Endothelial cell (in vitro differentiated cells): ENCODE measurements around the gene WNT4. TPM values are rescaled to one million over a fixed set of nuclear protein-coding genes. Genes with fewer than 3 reads are reported as not detected.

ENCODE experiments used
- DNase-seq: peaks from one replicate; pipeline ENCODE4 v3.0.0; 2021; ENCODE audit warnings: low spot score
- H3K27ac Mint-ChIP-seq: one replicate; pipeline ENCODE4 v1.8.0; 2021; ENCODE audit warnings: mixed read lengths, inconsistent platforms; ENCODE audit not compliant: unreplicated experiment
- H3K27me3 Mint-ChIP-seq: one replicate; pipeline ENCODE4 v1.8.0; 2021; ENCODE audit warnings: mild to moderate bottlenecking, moderate library complexity, mixed read lengths, inconsistent platforms; ENCODE audit not compliant: unreplicated experiment
- H3K36me3 Mint-ChIP-seq: one replicate; pipeline ENCODE4 v1.8.0; 2021; ENCODE audit warnings: mild to moderate bottlenecking, low read depth, mixed read lengths, inconsistent platforms; ENCODE audit not compliant: unreplicated experiment
- H3K4me1 Mint-ChIP-seq: one replicate; pipeline ENCODE4 v1.8.0; 2021; ENCODE audit warnings: mild to moderate bottlenecking, mixed read lengths, inconsistent platforms; ENCODE audit not compliant: unreplicated experiment
- H3K4me3 Mint-ChIP-seq: one replicate; pipeline ENCODE4 v1.8.0; 2021; ENCODE audit warnings: mild to moderate bottlenecking, mixed read lengths, inconsistent platforms; ENCODE audit not compliant: unreplicated experiment
- H3K9me3 Mint-ChIP-seq: one replicate; pipeline ENCODE4 v1.8.0; 2021; ENCODE audit warnings: mixed read lengths, inconsistent platforms; ENCODE audit not compliant: unreplicated experiment
- CTCF ChIP-seq: fragments of 200-600 bp; sonication (generic); IDR thresholded peaks from one replicate; pipeline ENCODE4 v1.5.0; 2021; ENCODE audit warnings: antibody characterized with exemption; ENCODE audit not compliant: unreplicated experiment
- total RNA-seq: library from RNA; stranded (reverse); fragmentation: NEBNext Ultra II Directional; extraction: Animal tissue kit (Norgen Biotek cat#: 25700); gene quantifications from one replicate; pipeline ENCODE4 v1.2.1, GENCODE V29; 2021; ENCODE audit not compliant: unreplicated experiment

WNT4 gene
- total RNA-seq, 1 donor from 2014 or later: 0.77 TPM

- DNase-seq: no peak
- no peak overlapping the region for H3K4me3 Mint-ChIP-seq
- H3K4me1 Mint-ChIP-seq: peaks cover 55% of the 10 kb centered on the region
- H3K27me3 Mint-ChIP-seq: no peaks in the 10 kb centered on the region
- no peak overlapping the region for H3K27ac Mint-ChIP-seq
- no peak for TF ChIP-seq CTCF
- H3K36me3 Mint-ChIP-seq: peaks cover 15% of the 10 kb centered on the region
- H3K9me3 Mint-ChIP-seq: no peaks in the 10 kb centered on the region
Observed at GRCh38 chr1:22077728-22078127, 65.2 kb downstream of the WNT4 start.

GRCh38 chr1:22076346-22076745 is 66.6 kb downstream of the WNT4 start:
- no peak for TF ChIP-seq CTCF
- Mint-ChIP-seq H3K4me1 (peaks cover 58% of the 10 kb centered on the region), H3K27me3 (peaks cover 3% of the 10 kb centered on the region), H3K9me3 (no peaks in the 10 kb centered on the region), H3K36me3 (peaks cover 12% of the 10 kb centered on the region), H3K4me3 (no peak overlapping the region), H3K27ac (no peak overlapping the region)
- DNase-seq: no peak

- Mint-ChIP-seq H3K27ac (peak overlapping the region; percentile 55), H3K27me3 (peaks cover 3% of the 10 kb centered on the region), H3K36me3 (peaks cover 12% of the 10 kb centered on the region), H3K9me3 (no peaks in the 10 kb centered on the region), H3K4me1 (peaks cover 58% of the 10 kb centered on the region), H3K4me3 (no peak overlapping the region)
- no peak for TF ChIP-seq CTCF
- DNase-seq: no peak
Observed at GRCh38 chr1:22075718-22076117, 67.2 kb downstream of the WNT4 start.

- peaks cover 15% of the 10 kb centered on the region for H3K36me3 Mint-ChIP-seq
- H3K27ac Mint-ChIP-seq: peak overlapping the region; percentile 49
- H3K9me3 Mint-ChIP-seq: no peaks in the 10 kb centered on the region
- peaks cover 62% of the 10 kb centered on the region for H3K4me1 Mint-ChIP-seq
- no peak for TF ChIP-seq CTCF
- DNase-seq: no peak
- H3K27me3 Mint-ChIP-seq: peaks cover 4% of the 10 kb centered on the region
- H3K4me3 Mint-ChIP-seq: no peak overlapping the region
Observed at GRCh38 chr1:22074803-22075202, 68.1 kb downstream of the WNT4 start.

GRCh38 chr1:22071511-22071910 is 71.4 kb downstream of the WNT4 start:
- Mint-ChIP-seq H3K4me1 (peaks cover 55% of the 10 kb centered on the region), H3K4me3 (no peak overlapping the region)
- TF ChIP-seq CTCF: no peak

More at GRCh38 chr1:22071511-22071910, 71.4 kb downstream of the WNT4 start:
- no peaks in the 10 kb centered on the region for H3K9me3 Mint-ChIP-seq
- H3K27me3 Mint-ChIP-seq: peaks cover 8% of the 10 kb centered on the region
- no peak overlapping the region for H3K27ac Mint-ChIP-seq
- no peak for DNase-seq
- H3K36me3 Mint-ChIP-seq: peaks cover 6% of the 10 kb centered on the region

Other genes starting within 250 kb of the WNT4 start
- gene HSPG2, start 205.8 kb downstream of the WNT4 start, total RNA-seq: 1,732 TPM
- gene CELA3B, start 166.1 kb downstream of the WNT4 start, total RNA-seq: not detected
- gene CELA3A, start 141.4 kb downstream of the WNT4 start, total RNA-seq: not detected
- gene CDC42, start 90.4 kb downstream of the WNT4 start, total RNA-seq: 370 TPM